Measurements from ENCODE around the gene ANKRD26. TPM values are rescaled to one million over a fixed set of nuclear protein-coding genes. Genes with fewer than 3 reads are reported as not detected.

The ANKRD26 gene
- total and polyA plus RNA-seq, 2 of the 13 experiments (the other 11 are each of a cell fraction or from before 2014, with no cell fraction given): 1.5 to 9.6 TPM

DNA sequence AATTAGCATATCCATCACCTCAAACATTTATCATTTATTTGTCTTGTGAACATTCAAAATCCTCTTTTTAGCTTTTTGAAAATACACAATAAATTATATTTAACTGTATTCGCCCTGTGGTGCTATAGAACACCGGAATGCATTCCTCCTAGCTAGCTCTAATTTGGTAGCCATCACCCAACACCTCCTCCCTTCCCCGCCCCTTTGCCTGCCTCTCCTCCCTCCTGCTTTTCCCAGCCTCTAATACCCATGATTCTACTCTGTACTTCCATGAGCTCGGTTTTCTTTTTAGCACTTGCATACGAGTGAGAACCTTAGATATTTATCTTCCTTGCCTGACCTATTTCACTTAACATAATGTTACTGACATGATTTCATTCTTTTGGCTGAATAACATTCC lies 80.1 kb downstream of the ANKRD26 start (continued):
- TF ChIP-seq ZNF614 (CRISPR knock-in tag; IDR thresholded peaks at IDR 0.05; ENCODE audit: borderline replicate concordance): no peak
- TF ChIP-seq PHF21A (CRISPR knock-in tag; IDR thresholded peaks at IDR 0.05): no peak
- TF ChIP-seq, protein P1, sequence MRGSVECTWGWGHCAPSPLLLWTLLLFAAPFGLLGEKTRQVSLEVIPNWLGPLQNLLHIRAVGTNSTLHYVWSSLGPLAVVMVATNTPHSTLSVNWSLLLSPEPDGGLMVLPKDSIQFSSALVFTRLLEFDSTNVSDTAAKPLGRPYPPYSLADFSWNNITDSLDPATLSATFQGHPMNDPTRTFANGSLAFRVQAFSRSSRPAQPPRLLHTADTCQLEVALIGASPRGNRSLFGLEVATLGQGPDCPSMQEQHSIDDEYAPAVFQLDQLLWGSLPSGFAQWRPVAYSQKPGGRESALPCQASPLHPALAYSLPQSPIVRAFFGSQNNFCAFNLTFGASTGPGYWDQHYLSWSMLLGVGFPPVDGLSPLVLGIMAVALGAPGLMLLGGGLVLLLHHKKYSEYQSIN (CRISPR knock-in tag; IDR thresholded peaks at IDR 0.05; ENCODE audit: borderline replicate concordance): no peak
- TF ChIP-seq, protein P2, sequence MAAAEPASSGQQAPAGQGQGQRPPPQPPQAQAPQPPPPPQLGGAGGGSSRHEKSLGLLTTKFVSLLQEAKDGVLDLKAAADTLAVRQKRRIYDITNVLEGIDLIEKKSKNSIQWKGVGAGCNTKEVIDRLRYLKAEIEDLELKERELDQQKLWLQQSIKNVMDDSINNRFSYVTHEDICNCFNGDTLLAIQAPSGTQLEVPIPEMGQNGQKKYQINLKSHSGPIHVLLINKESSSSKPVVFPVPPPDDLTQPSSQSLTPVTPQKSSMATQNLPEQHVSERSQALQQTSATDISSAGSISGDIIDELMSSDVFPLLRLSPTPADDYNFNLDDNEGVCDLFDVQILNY (CRISPR knock-in tag; conservative IDR thresholded peaks at IDR 0.05): no peak
- TF ChIP-seq TBL1XR1 (IDR thresholded peaks at IDR 0.05; ENCODE audit: borderline replicate concordance, low read length, partially characterized antibody): no peak
- TF ChIP-seq SRSF4 (IDR thresholded peaks at IDR 0.05; ENCODE audit: low read depth, low read length, poor library complexity, severe bottlenecking): no peak
- TF ChIP-seq ZNF710 (CRISPR knock-in tag; IDR thresholded peaks at IDR 0.05; ENCODE audit: borderline replicate concordance): no peak

- in situ Hi-C loops (cut with HindIII; ENCODE audit: extremely low pct_ligation_motif_present, low pct_unique_long_range_greater_than_20kb) (no loop called here), intact Hi-C loops (cut with micrococcal nuclease; ENCODE audit: unreplicated experiment) (no loop called here)
- no peak overlapping the region for H3K9ac ChIP-seq (ENCODE audit: insufficient read depth, low read depth, low read length)
- BruUV-seq (replicated peaks): no TSS peak
- FAIRE-seq (no peak), ATAC-seq (no peak), DNase-seq (ENCODE audit: low spot score) (no peak)
- H2AFZ ChIP-seq (ENCODE audit: low read length): no peak overlapping the region
- H3K36me3 ChIP-seq (replicated peaks in 1 of 2; ENCODE audit: control insufficient read depth in 1 of 2, insufficient read depth in 2 of 2, low read length in 2 of 2): peaks cover 0 to 12% of the 10 kb centered on the region in 2 experiments; a peak in 2 of 5 replicates
- no peak overlapping the region for H3K4me2 ChIP-seq (ENCODE audit: low read depth, low read length)
- no peaks in the 10 kb centered on the region for H3K9me3 ChIP-seq (ENCODE audit: low read length)
- POLR2A ChIA-PET: no interaction called here
- H3K79me2 ChIP-seq (ENCODE audit: insufficient read depth, low read length): no peaks in the 10 kb centered on the region
- H3K4me3 ChIP-seq (replicated peaks in 1 of 3; ENCODE audit: insufficient read depth in 1 of 3, low read depth in 2 of 3, low read length in 3 of 3): no peak overlapping the region
- H3K27ac ChIP-seq (ENCODE audit: extremely low read length, insufficient read depth, low read length): no peak overlapping the region
- CTCF ChIA-PET (ENCODE audit: low intra/inter-chr PET ratio, low total read pairs): no interaction called here
- H4K20me1 ChIP-seq (ENCODE audit: insufficient read depth, low read length): no peaks in the 10 kb centered on the region
- no peaks in the 10 kb centered on the region for H3K4me1 ChIP-seq (ENCODE audit: insufficient read depth, low read length)
- WGBS (ENCODE audit: low lambda C conversion rate): 86% methylated on average over 4 of the region's 4 CpGs
- H3K27me3 ChIP-seq (ENCODE audit: control insufficient read depth in 1 of 2, insufficient read depth in 2 of 2, low read length in 2 of 2): no peaks in the 10 kb centered on the region
- TF ChIP-seq, protein P3, sequence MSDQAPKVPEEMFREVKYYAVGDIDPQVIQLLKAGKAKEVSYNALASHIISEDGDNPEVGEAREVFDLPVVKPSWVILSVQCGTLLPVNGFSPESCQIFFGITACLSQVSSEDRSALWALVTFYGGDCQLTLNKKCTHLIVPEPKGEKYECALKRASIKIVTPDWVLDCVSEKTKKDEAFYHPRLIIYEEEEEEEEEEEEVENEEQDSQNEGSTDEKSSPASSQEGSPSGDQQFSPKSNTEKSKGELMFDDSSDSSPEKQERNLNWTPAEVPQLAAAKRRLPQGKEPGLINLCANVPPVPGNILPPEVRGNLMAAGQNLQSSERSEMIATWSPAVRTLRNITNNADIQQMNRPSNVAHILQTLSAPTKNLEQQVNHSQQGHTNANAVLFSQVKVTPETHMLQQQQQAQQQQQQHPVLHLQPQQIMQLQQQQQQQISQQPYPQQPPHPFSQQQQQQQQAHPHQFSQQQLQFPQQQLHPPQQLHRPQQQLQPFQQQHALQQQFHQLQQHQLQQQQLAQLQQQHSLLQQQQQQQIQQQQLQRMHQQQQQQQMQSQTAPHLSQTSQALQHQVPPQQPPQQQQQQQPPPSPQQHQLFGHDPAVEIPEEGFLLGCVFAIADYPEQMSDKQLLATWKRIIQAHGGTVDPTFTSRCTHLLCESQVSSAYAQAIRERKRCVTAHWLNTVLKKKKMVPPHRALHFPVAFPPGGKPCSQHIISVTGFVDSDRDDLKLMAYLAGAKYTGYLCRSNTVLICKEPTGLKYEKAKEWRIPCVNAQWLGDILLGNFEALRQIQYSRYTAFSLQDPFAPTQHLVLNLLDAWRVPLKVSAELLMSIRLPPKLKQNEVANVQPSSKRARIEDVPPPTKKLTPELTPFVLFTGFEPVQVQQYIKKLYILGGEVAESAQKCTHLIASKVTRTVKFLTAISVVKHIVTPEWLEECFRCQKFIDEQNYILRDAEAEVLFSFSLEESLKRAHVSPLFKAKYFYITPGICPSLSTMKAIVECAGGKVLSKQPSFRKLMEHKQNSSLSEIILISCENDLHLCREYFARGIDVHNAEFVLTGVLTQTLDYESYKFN (CRISPR knock-in tag; conservative IDR thresholded peaks at IDR 0.05): no peak
- no peak for TF ChIP-seq MEF2D (CRISPR knock-in tag; IDR thresholded peaks at IDR 0.05)
- TF ChIP-seq, protein P4, sequence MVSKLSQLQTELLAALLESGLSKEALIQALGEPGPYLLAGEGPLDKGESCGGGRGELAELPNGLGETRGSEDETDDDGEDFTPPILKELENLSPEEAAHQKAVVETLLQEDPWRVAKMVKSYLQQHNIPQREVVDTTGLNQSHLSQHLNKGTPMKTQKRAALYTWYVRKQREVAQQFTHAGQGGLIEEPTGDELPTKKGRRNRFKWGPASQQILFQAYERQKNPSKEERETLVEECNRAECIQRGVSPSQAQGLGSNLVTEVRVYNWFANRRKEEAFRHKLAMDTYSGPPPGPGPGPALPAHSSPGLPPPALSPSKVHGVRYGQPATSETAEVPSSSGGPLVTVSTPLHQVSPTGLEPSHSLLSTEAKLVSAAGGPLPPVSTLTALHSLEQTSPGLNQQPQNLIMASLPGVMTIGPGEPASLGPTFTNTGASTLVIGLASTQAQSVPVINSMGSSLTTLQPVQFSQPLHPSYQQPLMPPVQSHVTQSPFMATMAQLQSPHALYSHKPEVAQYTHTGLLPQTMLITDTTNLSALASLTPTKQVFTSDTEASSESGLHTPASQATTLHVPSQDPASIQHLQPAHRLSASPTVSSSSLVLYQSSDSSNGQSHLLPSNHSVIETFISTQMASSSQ (IDR thresholded peaks at IDR 0.05; ENCODE audit: low read depth): no peak
- TF ChIP-seq, protein P4 (CRISPR knock-in tag; IDR thresholded peaks at IDR 0.05; ENCODE audit: borderline replicate concordance): no peak
Measured at GRCh38 chr10:27019827-27020226, 80.5 kb downstream of the ANKRD26 start.
